H7 (cell line): ENCODE results near the gene MFRP. TPM values are rescaled to one million over a fixed set of nuclear protein-coding genes. Genes with fewer than 3 reads are reported as not detected.

Source experiments
- DNase-seq: peaks from one replicate; pipeline ENCODE4 v3.0.0; 2012
- H3K27me3 ChIP-seq: 2 replicates; pipeline ENCODE4 v1.6.0; 2011; ENCODE audit warnings: mild to moderate bottlenecking, low read length; ENCODE audit not compliant: control insufficient read depth, insufficient read depth
- H3K36me3 ChIP-seq: replicated peaks from 2 replicates; pipeline ENCODE4 v1.5.1; 2011; ENCODE audit warnings: low read length; ENCODE audit not compliant: control insufficient read depth, insufficient read depth
- H3K4me3 ChIP-seq: 2 replicates; pipeline ENCODE4 v1.5.1; 2011; ENCODE audit warnings: low read depth, mild to moderate bottlenecking, control low read depth, low read length, moderate library complexity; ENCODE audit not compliant: insufficient read depth
- total RNA-seq: library from RNA; depleted of rRNA; stranded (reverse); fragments of >200 nt; shearing (Covaris generic); gene quantifications from 2 replicates; pipeline ENCODE4 v1.2.3, GENCODE V29; 2014

Gene MFRP
- total RNA-seq, 1 experiment from 2014 or later, result not detected

- H3K4me3 ChIP-seq, result no peak overlapping the region
- no peaks in the 10 kb centered on the region for H3K36me3 ChIP-seq
- H3K27me3 ChIP-seq, result peaks cover 3% of the 10 kb centered on the region
- DNase-seq, result no peak
Measured at GRCh38 chr11:119355091-119355843, 8.8 kb upstream of the MFRP start.

- Histone ChIP-seq H3K4me3 (no peak overlapping the region), H3K36me3 (no peaks in the 10 kb centered on the region), H3K27me3 (peaks cover 3% of the 10 kb centered on the region)
- DNase-seq, result peak; percentile 76
Measured at GRCh38 chr11:119352857-119353260, 6.4 kb upstream of the MFRP start.

GRCh38 chr11:119351232-119351631 lies 4.7 kb upstream of the MFRP start:
- Histone ChIP-seq H3K27me3 (peaks cover 3% of the 10 kb centered on the region), H3K4me3 (no peak overlapping the region), H3K36me3 (no peaks in the 10 kb centered on the region)
- no peak for DNase-seq

GRCh38 chr11:119350302-119350701 lies 3.8 kb upstream of the MFRP start:
- H3K4me3 ChIP-seq, result no peak overlapping the region
- H3K36me3 ChIP-seq, result no peaks in the 10 kb centered on the region
- no peaks in the 10 kb centered on the region; the same call in none of the 2 replicates for H3K27me3 ChIP-seq
- DNase-seq, result peak; percentile 14

GRCh38 chr11:119347940-119348605 lies 1.6 kb upstream of the MFRP start:
- DNase-seq, result peak; percentile 22
- no peaks in the 10 kb centered on the region; the same call in none of the 2 replicates for H3K27me3 ChIP-seq
- no peak overlapping the region for H3K4me3 ChIP-seq

GRCh38 chr11:119347242-119347641 lies 737 bp upstream of the MFRP start:
- Histone ChIP-seq H3K27me3 (peaks cover 3% of the 10 kb centered on the region), H3K36me3 (no peaks in the 10 kb centered on the region), H3K4me3 (no peak overlapping the region)
- peak; percentile 16 for DNase-seq

More at GRCh38 chr11:119347940-119348605, 1.6 kb upstream of the MFRP start:
- H3K36me3 ChIP-seq, result no peaks in the 10 kb centered on the region

- DNase-seq, result no peak
- no peaks in the 10 kb centered on the region for H3K36me3 ChIP-seq
- H3K4me3 ChIP-seq, result no peak overlapping the region
- H3K27me3 ChIP-seq, result peaks cover 19% of the 10 kb centered on the region
Measured at GRCh38 chr11:119345685-119346084, 820 bp downstream of the MFRP start.

- no peak overlapping the region for H3K4me3 ChIP-seq
- DNase-seq, result peak; percentile 16
- peaks cover 29% of the 10 kb centered on the region for H3K27me3 ChIP-seq
- H3K36me3 ChIP-seq, result no peaks in the 10 kb centered on the region
Measured at GRCh38 chr11:119344291-119345010, 2.1 kb downstream of the MFRP start.

GRCh38 chr11:119343726-119344125 lies 2.8 kb downstream of the MFRP start:
- H3K36me3 ChIP-seq, result no peaks in the 10 kb centered on the region
- peaks cover 37% of the 10 kb centered on the region for H3K27me3 ChIP-seq
- H3K4me3 ChIP-seq, result no peak overlapping the region
- DNase-seq, result peak; percentile 35

- Histone ChIP-seq H3K36me3 (no peaks in the 10 kb centered on the region), H3K4me3 (no peak overlapping the region), H3K27me3 (peaks cover 38% of the 10 kb centered on the region)
- peak; percentile 40 for DNase-seq
Measured at GRCh38 chr11:119342362-119343130, 4.0 kb downstream of the MFRP start.

- Histone ChIP-seq H3K36me3 (no peaks in the 10 kb centered on the region), H3K4me3 (no peak overlapping the region), H3K27me3 (peaks cover 38% of the 10 kb centered on the region)
- DNase-seq, result no peak
Measured at GRCh38 chr11:119342023-119342300, 4.5 kb downstream of the MFRP start.

- H3K27me3 ChIP-seq, result peaks cover 38% of the 10 kb centered on the region
Measured at GRCh38 chr11:119341222-119342022, 5.1 kb downstream of the MFRP start.

GRCh38 chr11:119340335-119341221 lies 5.9 kb downstream of the MFRP start, which contains the start of gene C1QTNF5:
TSS of gene C1QTNF5 (minus strand) at chr11:119340883. CDS start at chr11:119340397, 486 bp downstream.
- peaks cover 7% of the 10 kb centered on the region for H3K36me3 ChIP-seq
- H3K4me3 ChIP-seq, result peak within 1 kb of the TSS; percentile 59
- peaks cover 38% of the 10 kb centered on the region for H3K27me3 ChIP-seq
- peak; percentile 90 for DNase-seq

More at GRCh38 chr11:119341222-119342022, 5.1 kb downstream of the MFRP start:
- Histone ChIP-seq H3K36me3 (peaks cover 3% of the 10 kb centered on the region; the same call in 1 of the 2 replicates), H3K4me3 (no peak overlapping the region)
- DNase-seq, result peak; percentile 86
